SK-N-SH treated with all-trans-retinoic acid at 6 μM for 48 hours (cell line): ENCODE data around the gene SNX8.
"Not testable (repeated sequence)": the region's sequence is repeated elsewhere in the genome, so short reads cannot be mapped to it uniquely, and the experiment has no call there.

ENCODE experiments used
- ATAC-seq: fragments of 200-7000 bp; cut with Tn5 transposase; 3 replicates; pipeline ENCODE4 v1.9.1; 2020; ENCODE audit warnings: mild to moderate bottlenecking, moderate library complexity
- ARNTL ChIP-seq: fragments of 450-650 bp; formaldehyde crosslinking; IDR thresholded peaks from 2 replicates; pipeline ENCODE4 v1.5.0; 2020; ENCODE audit warnings: low read depth, mild to moderate bottlenecking, moderate library complexity, borderline replicate concordance
- BACH2 ChIP-seq: fragments of 250-450 bp; sonication (Bioruptor Pico); IDR thresholded peaks from 2 replicates; pipeline ENCODE4 v1.9.0; 2021; ENCODE audit warnings: mild to moderate bottlenecking, borderline replicate concordance
- CSDC2 ChIP-seq: fragments of 250-450 bp; sonication (Bioruptor Pico); IDR thresholded peaks from 2 replicates; pipeline ENCODE4 v1.5.0; 2020; ENCODE audit warnings: mild to moderate bottlenecking, moderate library complexity
- ESRRG ChIP-seq: fragments of 250-450 bp; sonication (Bioruptor Pico); IDR thresholded peaks from 2 replicates; pipeline ENCODE4 v1.6.1; 2021; ENCODE audit warnings: mild to moderate bottlenecking
- GLIS3 ChIP-seq: fragments of 250-450 bp; sonication (Bioruptor Pico); IDR thresholded peaks from 2 replicates; pipeline ENCODE4 v1.5.0; 2020; ENCODE audit warnings: mild to moderate bottlenecking, moderate library complexity
- ISL1 ChIP-seq: fragments of 250-450 bp; sonication (Bioruptor Pico); IDR thresholded peaks from 2 replicates; pipeline ENCODE4 v2.1.2; 2022; ENCODE audit warnings: mild to moderate bottlenecking, moderate library complexity
- PATZ1 ChIP-seq: fragments of 250-450 bp; sonication (Bioruptor Pico); IDR thresholded peaks from 2 replicates; pipeline ENCODE4 v1.8.0; 2020; ENCODE audit warnings: mild to moderate bottlenecking, moderate library complexity, borderline replicate concordance
- POU6F1 ChIP-seq: fragments of 250-450 bp; sonication (Bioruptor Pico); IDR thresholded peaks from 2 replicates; pipeline ENCODE4 v1.8.0; 2021; ENCODE audit warnings: low read depth, mild to moderate bottlenecking, moderate library complexity, borderline replicate concordance
- PPARA ChIP-seq: fragments of 250-450 bp; sonication (Bioruptor Pico); IDR thresholded peaks from 2 replicates; pipeline ENCODE4 v1.5.0; 2020; ENCODE audit warnings: mild to moderate bottlenecking, borderline replicate concordance
- RARB ChIP-seq: fragments of 250-450 bp; sonication (Bioruptor Pico); IDR thresholded peaks from 2 replicates; pipeline ENCODE4 v1.8.0; 2021; ENCODE audit warnings: mild to moderate bottlenecking, moderate library complexity
- SNAI2 ChIP-seq: fragments of 250-450 bp; sonication (Bioruptor Pico); IDR thresholded peaks from 2 replicates; pipeline ENCODE4 v1.5.0; 2020; ENCODE audit warnings: mild to moderate bottlenecking, moderate library complexity
- TCF4 ChIP-seq: fragments of 250-450 bp; sonication (Bioruptor Pico); IDR thresholded peaks from 2 replicates; pipeline ENCODE4 v1.8.0; 2021; ENCODE audit warnings: mild to moderate bottlenecking, moderate library complexity, borderline replicate concordance
- TOX ChIP-seq: fragments of 250-450 bp; sonication (Bioruptor Pico); IDR thresholded peaks from 2 replicates; pipeline ENCODE4 v1.8.0; 2021; ENCODE audit warnings: mild to moderate bottlenecking, moderate library complexity, borderline replicate concordance
- ZC3H10 ChIP-seq: fragments of 250-450 bp; sonication (Bioruptor Pico); IDR thresholded peaks from 2 replicates; pipeline ENCODE4 v1.5.1; 2021; ENCODE audit warnings: mild to moderate bottlenecking, moderate library complexity
- ZFP3 ChIP-seq: fragments of 250-450 bp; sonication (Bioruptor Pico); IDR thresholded peaks from 2 replicates; pipeline ENCODE4 v1.5.0; 2020; ENCODE audit warnings: mild to moderate bottlenecking, moderate library complexity
- ZFP30 ChIP-seq: fragments of 450-650 bp; formaldehyde crosslinking; IDR thresholded peaks from 2 replicates; pipeline ENCODE4 v1.5.0; 2022; ENCODE audit warnings: mild to moderate bottlenecking, moderate library complexity
- ZNF565 ChIP-seq: fragments of 450-650 bp; formaldehyde crosslinking; conservative IDR thresholded peaks from 2 replicates; pipeline ENCODE4 v1.5.0; 2020; ENCODE audit warnings: low read depth, mild to moderate bottlenecking, moderate library complexity
- ZNF70 ChIP-seq: fragments of 450-650 bp; formaldehyde crosslinking; IDR thresholded peaks from 2 replicates; pipeline ENCODE4 v1.5.0; 2020; ENCODE audit warnings: mild to moderate bottlenecking, moderate library complexity
- ZNF8 ChIP-seq: fragments of 450-650 bp; formaldehyde crosslinking; IDR thresholded peaks from 2 replicates; pipeline ENCODE4 v1.5.0; 2020; ENCODE audit warnings: mild to moderate bottlenecking, moderate library complexity
- TF ChIP-seq, protein P1 (sequence below): fragments of 250-450 bp; sonication (Bioruptor Pico); IDR thresholded peaks from 2 replicates; pipeline ENCODE4 v1.5.0; 2020; ENCODE audit warnings: mild to moderate bottlenecking, moderate library complexity
- TF ChIP-seq, protein P2 (sequence below): fragments of 250-450 bp; sonication (Bioruptor Pico); IDR thresholded peaks from 2 replicates; pipeline ENCODE4 v1.5.1; 2021; ENCODE audit warnings: mild to moderate bottlenecking, moderate library complexity

The SNX8 gene

GRCh38 chr7:2336626-2337299 lies 22.5 kb upstream of the SNX8 start:
- no peak for TF ChIP-seq ZNF565 (CRISPR knock-in tag)
- TF ChIP-seq SNAI2 (CRISPR knock-in tag) = no peak
- TF ChIP-seq, protein P1, sequence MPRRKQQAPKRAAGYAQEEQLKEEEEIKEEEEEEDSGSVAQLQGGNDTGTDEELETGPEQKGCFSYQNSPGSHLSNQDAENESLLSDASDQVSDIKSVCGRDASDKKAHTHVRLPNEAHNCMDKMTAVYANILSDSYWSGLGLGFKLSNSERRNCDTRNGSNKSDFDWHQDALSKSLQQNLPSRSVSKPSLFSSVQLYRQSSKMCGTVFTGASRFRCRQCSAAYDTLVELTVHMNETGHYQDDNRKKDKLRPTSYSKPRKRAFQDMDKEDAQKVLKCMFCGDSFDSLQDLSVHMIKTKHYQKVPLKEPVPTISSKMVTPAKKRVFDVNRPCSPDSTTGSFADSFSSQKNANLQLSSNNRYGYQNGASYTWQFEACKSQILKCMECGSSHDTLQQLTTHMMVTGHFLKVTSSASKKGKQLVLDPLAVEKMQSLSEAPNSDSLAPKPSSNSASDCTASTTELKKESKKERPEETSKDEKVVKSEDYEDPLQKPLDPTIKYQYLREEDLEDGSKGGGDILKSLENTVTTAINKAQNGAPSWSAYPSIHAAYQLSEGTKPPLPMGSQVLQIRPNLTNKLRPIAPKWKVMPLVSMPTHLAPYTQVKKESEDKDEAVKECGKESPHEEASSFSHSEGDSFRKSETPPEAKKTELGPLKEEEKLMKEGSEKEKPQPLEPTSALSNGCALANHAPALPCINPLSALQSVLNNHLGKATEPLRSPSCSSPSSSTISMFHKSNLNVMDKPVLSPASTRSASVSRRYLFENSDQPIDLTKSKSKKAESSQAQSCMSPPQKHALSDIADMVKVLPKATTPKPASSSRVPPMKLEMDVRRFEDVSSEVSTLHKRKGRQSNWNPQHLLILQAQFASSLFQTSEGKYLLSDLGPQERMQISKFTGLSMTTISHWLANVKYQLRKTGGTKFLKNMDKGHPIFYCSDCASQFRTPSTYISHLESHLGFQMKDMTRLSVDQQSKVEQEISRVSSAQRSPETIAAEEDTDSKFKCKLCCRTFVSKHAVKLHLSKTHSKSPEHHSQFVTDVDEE (CRISPR knock-in tag) = no peak
- no peak for TF ChIP-seq BACH2
- TF ChIP-seq TOX = no peak
- TF ChIP-seq PATZ1 (CRISPR knock-in tag) = no peak
- TF ChIP-seq ZC3H10 (CRISPR knock-in tag) = no peak
- TF ChIP-seq ZNF70 = no peak
- TF ChIP-seq PPARA (CRISPR knock-in tag) = no peak
- no peak for TF ChIP-seq ESRRG (CRISPR knock-in tag)
- no peak for TF ChIP-seq CSDC2 (CRISPR knock-in tag)
- no peak for TF ChIP-seq RARB (CRISPR knock-in tag)
- TF ChIP-seq POU6F1 (CRISPR knock-in tag) = no peak
- TF ChIP-seq ISL1 = no peak
- TF ChIP-seq ZFP30 = no peak
- no peak for TF ChIP-seq GLIS3 (CRISPR knock-in tag)
- TF ChIP-seq ARNTL (CRISPR knock-in tag) = no peak
- TF ChIP-seq TCF4 = no peak
- no peak for ATAC-seq

DNA sequence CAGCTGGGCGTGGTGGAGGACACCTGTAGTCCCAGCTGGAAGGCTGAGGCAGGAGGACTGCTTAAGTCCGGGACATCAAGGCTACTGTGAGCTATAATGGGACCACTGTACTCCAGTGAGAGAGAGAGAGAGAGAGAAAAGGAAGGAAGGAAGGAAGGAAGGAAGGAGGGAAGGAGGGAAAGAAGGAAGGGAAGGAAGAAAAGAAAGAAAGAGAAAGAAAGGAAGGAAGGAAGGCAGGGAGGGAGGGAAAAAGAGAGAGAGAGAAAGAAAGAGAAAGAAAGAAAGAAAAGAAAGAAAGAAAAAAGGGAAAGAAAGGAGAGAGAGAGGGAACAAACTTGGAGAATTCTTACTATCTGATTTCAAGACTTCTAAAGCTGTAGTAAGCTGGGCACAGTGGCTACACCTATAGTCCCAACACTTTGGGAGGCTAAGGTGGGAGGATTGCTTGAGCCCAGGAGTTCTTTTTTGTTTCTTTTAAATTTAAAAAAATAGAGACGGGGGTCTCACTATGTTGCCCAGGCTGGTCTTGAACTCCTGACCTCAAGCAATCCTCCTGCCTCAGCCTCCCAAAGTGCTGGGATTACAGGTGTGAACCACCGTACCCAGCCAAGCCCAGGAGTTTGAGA lies 18.5 kb upstream of the SNX8 start:
- ATAC-seq = not testable (repeated sequence)

DNA sequence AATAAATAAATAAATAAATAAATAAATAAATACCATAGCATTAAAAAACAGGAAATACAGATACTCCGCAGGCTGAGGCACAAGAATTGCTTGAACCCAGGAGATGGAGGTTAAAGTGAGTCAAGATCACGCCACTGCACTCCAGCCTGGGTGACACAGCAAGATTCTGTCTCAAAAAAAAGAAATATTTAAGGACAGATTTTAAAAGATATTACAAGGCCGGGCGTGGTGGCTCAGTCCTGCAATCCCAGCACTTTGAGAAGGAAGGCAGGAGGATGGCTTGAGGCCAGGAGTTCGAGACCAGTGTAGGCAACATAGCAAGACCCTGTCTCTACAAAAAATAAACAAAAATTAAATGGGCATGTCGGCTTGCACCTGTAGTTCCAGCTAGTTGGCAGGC lies 17.5 kb upstream of the SNX8 start:
- ATAC-seq = no peak

More for the DNA sequence above, 17.5 kb upstream of the SNX8 start:
- TF ChIP-seq, protein P1 (CRISPR knock-in tag) = no peak
- TF ChIP-seq TCF4 (no peak), SNAI2 (CRISPR knock-in tag) (no peak), ZC3H10 (CRISPR knock-in tag) (no peak), RARB (CRISPR knock-in tag) (no peak), ZFP3 (no peak), ZNF70 (no peak), ZNF565 (CRISPR knock-in tag) (no peak), PATZ1 (CRISPR knock-in tag) (no peak), ZNF8 (CRISPR knock-in tag) (no peak), PPARA (CRISPR knock-in tag) (no peak), GLIS3 (CRISPR knock-in tag) (no peak)
- TF ChIP-seq, protein P2, sequence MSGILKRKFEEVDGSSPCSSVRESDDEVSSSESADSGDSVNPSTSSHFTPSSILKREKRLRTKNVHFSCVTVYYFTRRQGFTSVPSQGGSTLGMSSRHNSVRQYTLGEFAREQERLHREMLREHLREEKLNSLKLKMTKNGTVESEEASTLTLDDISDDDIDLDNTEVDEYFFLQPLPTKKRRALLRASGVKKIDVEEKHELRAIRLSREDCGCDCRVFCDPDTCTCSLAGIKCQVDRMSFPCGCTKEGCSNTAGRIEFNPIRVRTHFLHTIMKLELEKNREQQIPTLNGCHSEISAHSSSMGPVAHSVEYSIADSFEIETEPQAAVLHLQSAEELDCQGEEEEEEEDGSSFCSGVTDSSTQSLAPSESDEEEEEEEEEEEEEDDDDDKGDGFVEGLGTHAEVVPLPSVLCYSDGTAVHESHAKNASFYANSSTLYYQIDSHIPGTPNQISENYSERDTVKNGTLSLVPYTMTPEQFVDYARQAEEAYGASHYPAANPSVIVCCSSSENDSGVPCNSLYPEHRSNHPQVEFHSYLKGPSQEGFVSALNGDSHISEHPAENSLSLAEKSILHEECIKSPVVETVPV (CRISPR knock-in tag) = no peak
